Activated CD4-positive, alpha-beta memory T cell treated with anti-CD3 and anti-CD28 coated beads for 36 hours (primary cell): ENCODE measurements around the gene CACNA1C. TPM values are rescaled to one million over a fixed set of nuclear protein-coding genes. Genes with fewer than 3 reads are reported as not detected.

Experiments used
- CTCF ChIA-PET: fragments of 350-600 bp; sonication (Branson Sonifier 250); formaldehyde crosslinking; loops from one replicate; lab custom pipeline; 2021; ENCODE audit warnings: antibody characterized with exemption, inconsistent platforms; lab: Charles Lee
- POLR2A ChIA-PET: fragments of 350-600 bp; sonication (Branson Sonifier 250); formaldehyde crosslinking; loops from one replicate; lab custom pipeline; 2021; ENCODE audit warnings: antibody characterized with exemption; lab: Charles Lee
- DNase-seq: peaks from one replicate; pipeline ENCODE4 v3.0.0-alpha.2; 2020
- H3K27ac Mint-ChIP-seq: one replicate; pipeline ENCODE4 v1.8.0; 2021; ENCODE audit warnings: mixed read lengths
- H3K27me3 Mint-ChIP-seq: one replicate; pipeline ENCODE4 v1.8.0; 2021; ENCODE audit warnings: mixed read lengths
- H3K36me3 Mint-ChIP-seq: one replicate; pipeline ENCODE4 v1.8.0; 2021; ENCODE audit warnings: mixed read lengths
- H3K4me1 Mint-ChIP-seq: one replicate; pipeline ENCODE4 v1.8.0; 2021; ENCODE audit warnings: low read depth, mixed read lengths
- H3K4me3 Mint-ChIP-seq: one replicate; pipeline ENCODE4 v1.8.0; 2021; ENCODE audit warnings: mild to moderate bottlenecking, mixed read lengths
- H3K9me3 Mint-ChIP-seq: one replicate; pipeline ENCODE4 v1.8.0; 2021; ENCODE audit warnings: mixed read lengths
- intact Hi-C: fragments of 100-400 bp; cut with micrococcal nuclease; formaldehyde crosslinking; loops from one replicate; pipeline ENCODE4 v1.15.1; 2023
- total RNA-seq, 2 experiments: library from RNA; stranded (reverse); gene quantifications; one replicate each; pipeline ENCODE4 v1.2.3, GENCODE V29; 2021

The CACNA1C gene
- total RNA-seq, 2 experiments from 2014 or later, result 0.07 to 0.12 TPM

GRCh38 chr12:2229661-2230539 is 177.1 kb downstream of the CACNA1C start:
- Mint-ChIP-seq H3K9me3 (no peaks in the 10 kb centered on the region), H3K27me3 (peaks cover 22% of the 10 kb centered on the region), H3K27ac (no peak overlapping the region), H3K4me3 (no peak overlapping the region), H3K36me3 (no peaks in the 10 kb centered on the region), H3K4me1 (no peaks in the 10 kb centered on the region)
- no peak for DNase-seq
- CTCF ChIA-PET, result no interaction called here
- POLR2A ChIA-PET, result interaction anchor here (0.5 kb wide), 1 partner anchor 42 kb away, joined by 3 read pairs; no protein-coding TSS in a partner anchor
- intact Hi-C loops, result no loop called here

GRCh38 chr12:2231011-2231595 is 178.3 kb downstream of the CACNA1C start:
- Mint-ChIP-seq H3K27ac (no peak overlapping the region), H3K9me3 (no peaks in the 10 kb centered on the region), H3K36me3 (no peaks in the 10 kb centered on the region), H3K27me3 (peaks cover 25% of the 10 kb centered on the region), H3K4me3 (no peak overlapping the region), H3K4me1 (no peaks in the 10 kb centered on the region)
- ChIA-PET CTCF (no interaction called here), POLR2A (no interaction called here)
- intact Hi-C loops, result no loop called here
- DNase-seq, result no peak

DNA sequence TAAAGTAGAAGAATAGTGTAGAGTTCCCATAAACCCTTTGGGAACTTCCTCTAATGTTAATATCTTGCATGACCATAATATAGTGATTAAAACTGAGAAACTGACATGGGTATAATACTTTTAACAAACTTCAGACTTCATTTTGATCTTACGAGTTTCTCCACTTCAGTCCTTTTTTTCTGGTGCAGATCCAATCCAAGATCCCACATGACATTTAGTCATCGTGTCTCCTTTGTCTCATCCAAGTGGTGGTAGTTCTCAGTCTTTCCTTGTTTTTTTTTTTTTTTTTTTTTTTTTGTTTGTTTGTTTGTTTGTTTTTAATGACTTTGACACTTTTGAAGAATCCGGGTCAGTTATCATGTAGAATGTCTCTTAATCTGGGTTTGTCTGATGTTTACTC is 179.2 kb downstream of the CACNA1C start:
- ChIA-PET CTCF (no interaction called here), POLR2A (no interaction called here)
- H3K27ac Mint-ChIP-seq, result no peak overlapping the region
- H3K9me3 Mint-ChIP-seq, result no peaks in the 10 kb centered on the region
- intact Hi-C loops, result no loop called here
- no peaks in the 10 kb centered on the region for H3K36me3 Mint-ChIP-seq
- H3K4me3 Mint-ChIP-seq, result no peak overlapping the region
- DNase-seq, result no peak
- no peaks in the 10 kb centered on the region for H3K4me1 Mint-ChIP-seq
- H3K27me3 Mint-ChIP-seq, result peaks cover 26% of the 10 kb centered on the region

GRCh38 chr12:2233034-2233433 is 180.2 kb downstream of the CACNA1C start:
- Mint-ChIP-seq H3K36me3 (no peaks in the 10 kb centered on the region), H3K27me3 (peaks cover 19% of the 10 kb centered on the region), H3K9me3 (no peaks in the 10 kb centered on the region), H3K4me3 (no peak overlapping the region), H3K27ac (no peak overlapping the region), H3K4me1 (no peaks in the 10 kb centered on the region)
- ChIA-PET CTCF (no interaction called here), POLR2A (no interaction called here)
- DNase-seq, result no peak
- intact Hi-C loops, result no loop called here

DNA sequence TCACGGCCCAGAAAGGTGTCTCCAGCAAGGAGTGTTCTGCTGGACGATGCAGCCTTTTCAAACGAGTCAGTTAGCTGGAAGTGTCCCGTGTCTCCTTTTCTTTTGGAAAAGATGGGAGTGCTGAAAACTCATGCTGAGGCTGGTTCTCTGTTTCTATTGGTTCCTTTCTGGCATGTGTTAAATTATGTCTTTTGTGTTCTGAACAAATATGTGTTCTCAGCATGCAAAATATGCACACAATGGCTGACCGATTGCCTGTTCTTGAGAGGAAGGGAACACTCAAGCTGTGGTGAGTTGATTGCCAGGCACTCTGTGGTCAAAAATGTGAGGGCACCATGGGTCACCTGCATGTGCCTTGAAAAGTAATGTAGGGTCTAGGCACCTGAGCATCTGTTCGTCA is 181.3 kb downstream of the CACNA1C start:
- POLR2A ChIA-PET, result no interaction called here
- CTCF ChIA-PET, result interaction anchor here (0.6 kb wide), 1 partner anchor 8 kb away, joined by 3 read pairs; no protein-coding TSS in a partner anchor
- no peaks in the 10 kb centered on the region for H3K4me1 Mint-ChIP-seq
- intact Hi-C loops, result no loop called here
- H3K36me3 Mint-ChIP-seq, result no peaks in the 10 kb centered on the region
- no peaks in the 10 kb centered on the region for H3K9me3 Mint-ChIP-seq
- H3K4me3 Mint-ChIP-seq, result no peak overlapping the region
- H3K27me3 Mint-ChIP-seq, result peaks cover 13% of the 10 kb centered on the region
- H3K27ac Mint-ChIP-seq, result no peak overlapping the region
- DNase-seq, result no peak

GRCh38 chr12:2234646-2235350 is 182.0 kb downstream of the CACNA1C start:
- H3K27ac Mint-ChIP-seq, result no peak overlapping the region
- peaks cover 7% of the 10 kb centered on the region for H3K27me3 Mint-ChIP-seq
- no peak overlapping the region for H3K4me3 Mint-ChIP-seq
- POLR2A ChIA-PET, result no interaction called here
- no peaks in the 10 kb centered on the region for H3K4me1 Mint-ChIP-seq
- H3K36me3 Mint-ChIP-seq, result no peaks in the 10 kb centered on the region
- DNase-seq, result no peak
- intact Hi-C loops, result no loop called here
- no peaks in the 10 kb centered on the region for H3K9me3 Mint-ChIP-seq
- CTCF ChIA-PET, result interaction anchor here (0.6 kb wide), 1 partner anchor 9 kb away, joined by 3 read pairs; no protein-coding TSS in a partner anchor

DNA sequence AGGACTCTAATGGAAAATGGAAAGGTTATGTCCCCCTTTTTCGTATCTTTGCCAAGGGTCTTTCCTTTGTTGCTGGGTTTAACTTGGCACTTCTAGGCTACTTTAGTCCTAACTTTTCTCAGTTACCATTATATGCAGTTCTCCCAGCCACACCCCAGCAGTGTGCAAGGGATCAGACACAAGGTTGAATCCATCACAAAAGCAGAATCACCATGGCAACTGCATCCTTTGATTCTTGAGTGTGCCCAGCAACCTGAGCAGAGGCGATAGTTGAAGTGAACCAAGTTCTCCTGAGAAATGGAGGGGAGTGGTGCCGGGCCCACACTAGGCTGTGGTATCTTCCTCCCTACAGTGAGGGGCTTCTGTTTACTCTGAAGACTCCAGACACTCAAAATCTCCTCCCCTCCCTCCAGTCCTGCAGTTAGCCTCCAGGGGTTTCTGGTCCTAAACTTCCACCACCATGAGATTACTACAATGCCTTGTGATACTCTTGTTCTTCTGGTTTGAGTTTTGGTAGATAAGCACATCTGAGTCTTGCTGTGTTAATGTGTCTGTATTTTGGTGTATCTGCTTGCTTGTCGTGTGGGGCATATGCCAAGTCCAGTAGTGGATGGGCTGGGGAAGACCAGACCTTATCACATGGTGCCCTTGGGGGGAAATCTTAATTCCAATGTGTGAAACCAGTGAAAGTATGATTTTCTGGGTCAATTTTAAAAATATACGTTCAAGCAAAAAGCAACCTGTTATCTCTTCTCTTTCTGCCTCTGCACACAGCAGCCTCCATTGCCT is 183.9 kb downstream of the CACNA1C start:
- ChIA-PET CTCF (no interaction called here), POLR2A (no interaction called here)
- H3K27me3 Mint-ChIP-seq, result peaks cover 4% of the 10 kb centered on the region
- no peaks in the 10 kb centered on the region for H3K9me3 Mint-ChIP-seq
- H3K27ac Mint-ChIP-seq, result no peak overlapping the region
- H3K4me3 Mint-ChIP-seq, result no peak overlapping the region
- no peak for DNase-seq
- H3K4me1 Mint-ChIP-seq, result no peaks in the 10 kb centered on the region
- intact Hi-C loops, result no loop called here
- no peaks in the 10 kb centered on the region for H3K36me3 Mint-ChIP-seq

DNA sequence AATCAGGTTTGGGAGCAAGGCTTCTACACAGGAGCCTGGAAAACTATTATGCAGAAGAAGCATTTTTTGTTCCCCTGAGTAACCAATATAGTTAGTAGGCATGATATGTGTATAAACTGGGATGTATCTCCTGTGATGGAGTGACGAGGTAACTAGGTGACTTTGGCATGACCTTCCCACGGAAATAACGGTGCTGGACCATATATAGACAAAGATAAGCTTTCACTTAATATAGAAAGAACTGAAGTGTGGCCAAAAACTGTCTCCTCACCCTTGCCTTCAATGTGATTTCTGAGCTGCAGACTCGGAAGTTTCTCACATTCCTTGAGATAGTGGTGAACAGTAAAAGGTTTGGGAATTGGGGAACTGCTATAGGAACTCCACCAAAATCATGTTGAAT is 185.3 kb downstream of the CACNA1C start:
- Mint-ChIP-seq H3K9me3 (no peaks in the 10 kb centered on the region), H3K36me3 (no peaks in the 10 kb centered on the region), H3K27ac (no peak overlapping the region), H3K4me3 (no peak overlapping the region), H3K4me1 (no peaks in the 10 kb centered on the region), H3K27me3 (peaks cover 10% of the 10 kb centered on the region)
- ChIA-PET POLR2A (no interaction called here), CTCF (no interaction called here)
- intact Hi-C loops, result no loop called here
- DNase-seq, result no peak

GRCh38 chr12:2239381-2239871 is 186.6 kb downstream of the CACNA1C start:
- Mint-ChIP-seq H3K9me3 (no peaks in the 10 kb centered on the region), H3K36me3 (no peaks in the 10 kb centered on the region), H3K4me1 (no peaks in the 10 kb centered on the region), H3K4me3 (no peak overlapping the region), H3K27ac (no peak overlapping the region), H3K27me3 (peaks cover 10% of the 10 kb centered on the region)
- ChIA-PET POLR2A (no interaction called here), CTCF (no interaction called here)
- DNase-seq, result no peak
- intact Hi-C loops, result no loop called here

DNA sequence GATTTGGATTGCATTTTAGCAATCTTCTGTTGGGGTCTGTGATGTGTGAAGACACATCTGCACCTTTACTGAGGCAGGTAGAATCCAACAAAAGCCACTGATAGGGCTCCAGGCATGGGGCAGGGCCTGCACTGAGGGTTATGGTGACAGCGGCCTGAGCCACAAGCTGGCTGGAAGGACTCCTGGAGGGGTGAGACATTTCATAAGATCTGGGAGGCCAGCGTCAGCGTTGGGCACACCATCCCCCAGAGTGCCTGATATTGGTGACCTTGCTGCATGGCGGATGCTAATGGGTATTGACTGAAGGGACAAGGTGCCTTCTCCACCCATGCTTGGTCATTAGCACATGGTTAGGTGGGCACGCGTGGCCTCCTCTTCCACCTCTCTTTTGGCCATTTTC is 187.6 kb downstream of the CACNA1C start:
- Mint-ChIP-seq H3K36me3 (no peaks in the 10 kb centered on the region), H3K9me3 (no peaks in the 10 kb centered on the region), H3K4me1 (no peaks in the 10 kb centered on the region), H3K4me3 (no peak overlapping the region), H3K27me3 (peaks cover 10% of the 10 kb centered on the region), H3K27ac (no peak overlapping the region)
- POLR2A ChIA-PET, result no interaction called here
- intact Hi-C loops, result no loop called here
- DNase-seq, result no peak
- CTCF ChIA-PET, result no interaction called here

GRCh38 chr12:2240984-2241383 is 188.2 kb downstream of the CACNA1C start:
- no peak for DNase-seq
- Mint-ChIP-seq H3K27me3 (peaks cover 8% of the 10 kb centered on the region), H3K4me1 (no peaks in the 10 kb centered on the region), H3K36me3 (no peaks in the 10 kb centered on the region), H3K9me3 (no peaks in the 10 kb centered on the region), H3K4me3 (no peak overlapping the region), H3K27ac (no peak overlapping the region)
- ChIA-PET POLR2A (no interaction called here), CTCF (no interaction called here)
- intact Hi-C loops, result no loop called here

GRCh38 chr12:2242216-2242615 is 189.4 kb downstream of the CACNA1C start:
- peaks cover 6% of the 10 kb centered on the region for H3K27me3 Mint-ChIP-seq
- no peaks in the 10 kb centered on the region for H3K36me3 Mint-ChIP-seq
- H3K4me3 Mint-ChIP-seq, result no peak overlapping the region
- DNase-seq, result no peak
- no peak overlapping the region for H3K27ac Mint-ChIP-seq
- ChIA-PET POLR2A (no interaction called here), CTCF (no interaction called here)
- no peaks in the 10 kb centered on the region for H3K4me1 Mint-ChIP-seq
- no peaks in the 10 kb centered on the region for H3K9me3 Mint-ChIP-seq
- intact Hi-C loops, result no loop called here
